Muscle of back (tissue), 11 donors: Measurements from ENCODE around the gene HHIPL1. TPM values are rescaled to one million over a fixed set of nuclear protein-coding genes. Genes with fewer than 3 reads are reported as not detected.
A peak's percentile ranks its signal among the peaks of the same experiment; 100 is the strongest.
"Not testable (repeated sequence)": the region's sequence is repeated elsewhere in the genome, so short reads cannot be mapped to it uniquely, and the experiment has no call there.

Source experiments
- DNase-seq, 3 donors: peaks; one replicate each; pipeline versions ENCODE4 v3.0.0 to v3.0.0-alpha.2; 2013
- polyA plus RNA-seq, 10 donors: library from polyadenylated mRNA; unstranded; fragments of 120-200 nt; gene quantifications; one replicate each; pipeline ENCODE4 v1.2.1, GENCODE V29; 2013; ENCODE audit not compliant: insufficient read length in 10 of 10

Gene HHIPL1
- polyA plus RNA-seq, 10 donors: 1.1 to 2.6 (median 1.9) TPM

GRCh38 chr14:99633141-99633540 is 11.8 kb upstream of the HHIPL1 start:
- no peak for DNase-seq

- DNase-seq: no peak
These were observed 11.0 kb upstream of the HHIPL1 start for GRCh38 chr14:99633918-99634317.

GRCh38 chr14:99634443-99634842 is 10.5 kb upstream of the HHIPL1 start:
- DNase-seq: no peak

- no peak for DNase-seq
These were observed 9.8 kb upstream of the HHIPL1 start for GRCh38 chr14:99635116-99635515.

- no peak for DNase-seq
These were observed 8.4 kb upstream of the HHIPL1 start for GRCh38 chr14:99636487-99636886.

GRCh38 chr14:99637624-99638023 is 7.3 kb upstream of the HHIPL1 start:
- no peak for DNase-seq

GRCh38 chr14:99642771-99643170 is 2.2 kb upstream of the HHIPL1 start:
- not testable (repeated sequence) for DNase-seq

GRCh38 chr14:99643343-99643742 is 1.6 kb upstream of the HHIPL1 start:
- no peak for DNase-seq

- DNase-seq: no peak
These were observed 818 bp upstream of the HHIPL1 start for GRCh38 chr14:99644035-99644587.

GRCh38 chr14:99645545-99646505 is 896 bp downstream of the HHIPL1 start:
- no peak for DNase-seq

GRCh38 chr14:99647411-99647810 is 2.5 kb downstream of the HHIPL1 start:
- DNase-seq: peak in 1 of 3 donors; percentile 54

- no peak for DNase-seq
These were observed 3.3 kb downstream of the HHIPL1 start for GRCh38 chr14:99648027-99648784.

- DNase-seq: no peak
These were observed 4.3 kb downstream of the HHIPL1 start for GRCh38 chr14:99649219-99649618.

GRCh38 chr14:99649643-99650042 is 4.7 kb downstream of the HHIPL1 start:
- DNase-seq: no peak

- no peak for DNase-seq
These were observed 5.3 kb downstream of the HHIPL1 start for GRCh38 chr14:99650189-99650588.

- no peak for DNase-seq
These were observed 7.2 kb downstream of the HHIPL1 start for GRCh38 chr14:99651953-99652746.

- DNase-seq: peak; percentile 46 to 84 (median 69)
These were observed 9.5 kb downstream of the HHIPL1 start for GRCh38 chr14:99654235-99654985.

- DNase-seq: no peak
These were observed 10.6 kb downstream of the HHIPL1 start for GRCh38 chr14:99655521-99655920.

- DNase-seq: no peak
These were observed 11.2 kb downstream of the HHIPL1 start for GRCh38 chr14:99656171-99656570.

GRCh38 chr14:99657645-99658155 is 12.8 kb downstream of the HHIPL1 start:
- DNase-seq: no peak
